HT-29 (cell line): ENCODE measurements around the gene TRIM52. TPM values are rescaled to one million over a fixed set of nuclear protein-coding genes. Genes with fewer than 3 reads are reported as not detected.

Source experiments
- DNase-seq: peaks from one replicate; pipeline ENCODE4 v3.0.0-alpha.2; 2015; ENCODE audit warnings: low spot score
- total RNA-seq: library from RNA; depleted of rRNA; stranded (reverse); fragments of >200 nt; shearing (Covaris generic); gene quantifications from 2 replicates; pipeline ENCODE4 v1.2.3, GENCODE V29; 2014

TRIM52 gene
- total RNA-seq, 1 experiment from 2014 or later: 4.8 TPM

DNA sequence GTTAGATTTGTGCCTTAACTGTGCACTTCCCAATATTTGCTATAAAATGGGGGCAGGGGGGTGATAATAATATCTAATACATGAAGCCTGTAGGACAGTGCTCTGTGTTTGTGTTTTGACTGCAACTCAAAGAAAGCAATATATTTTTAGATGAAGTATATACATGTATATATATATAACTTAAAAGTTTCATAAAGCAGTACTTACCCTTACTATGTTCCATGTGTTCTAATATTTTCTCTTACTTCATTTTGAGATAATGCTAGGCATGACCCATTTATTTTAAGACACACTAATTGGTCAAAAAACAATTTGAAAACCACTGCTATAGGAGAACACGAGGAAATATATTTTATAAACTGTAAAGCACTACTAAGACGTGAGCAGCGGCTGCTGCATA is 2.4 kb downstream of the TRIM52 start:
- DNase-seq: no peak

- DNase-seq: no peak
Observed at GRCh38 chr5:181255836-181256578, 4.9 kb downstream of the TRIM52 start.

- DNase-seq: no peak
Observed at GRCh38 chr5:181255276-181255675, 5.7 kb downstream of the TRIM52 start.

DNA sequence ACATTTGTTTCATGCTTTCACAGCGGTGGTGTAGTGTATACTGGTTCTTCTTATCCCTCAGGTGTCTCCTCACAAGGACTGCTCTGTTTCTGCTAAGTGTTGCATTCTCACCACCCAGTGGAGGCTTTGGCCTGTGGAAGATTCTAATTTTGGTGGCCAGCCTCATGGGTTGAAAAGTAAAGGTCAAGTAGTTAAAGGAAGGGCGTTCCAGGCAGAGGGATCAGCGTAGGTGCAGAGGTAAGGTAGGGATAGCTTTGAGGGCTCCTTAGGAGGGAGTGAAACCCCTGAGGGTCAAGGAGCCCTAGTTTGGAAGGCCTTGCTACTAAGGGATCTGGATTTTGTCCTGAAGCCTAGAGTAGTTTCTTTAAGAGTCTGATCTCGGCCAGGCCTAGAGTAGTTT is 12.7 kb downstream of the TRIM52 start:
- DNase-seq: no peak

DNA sequence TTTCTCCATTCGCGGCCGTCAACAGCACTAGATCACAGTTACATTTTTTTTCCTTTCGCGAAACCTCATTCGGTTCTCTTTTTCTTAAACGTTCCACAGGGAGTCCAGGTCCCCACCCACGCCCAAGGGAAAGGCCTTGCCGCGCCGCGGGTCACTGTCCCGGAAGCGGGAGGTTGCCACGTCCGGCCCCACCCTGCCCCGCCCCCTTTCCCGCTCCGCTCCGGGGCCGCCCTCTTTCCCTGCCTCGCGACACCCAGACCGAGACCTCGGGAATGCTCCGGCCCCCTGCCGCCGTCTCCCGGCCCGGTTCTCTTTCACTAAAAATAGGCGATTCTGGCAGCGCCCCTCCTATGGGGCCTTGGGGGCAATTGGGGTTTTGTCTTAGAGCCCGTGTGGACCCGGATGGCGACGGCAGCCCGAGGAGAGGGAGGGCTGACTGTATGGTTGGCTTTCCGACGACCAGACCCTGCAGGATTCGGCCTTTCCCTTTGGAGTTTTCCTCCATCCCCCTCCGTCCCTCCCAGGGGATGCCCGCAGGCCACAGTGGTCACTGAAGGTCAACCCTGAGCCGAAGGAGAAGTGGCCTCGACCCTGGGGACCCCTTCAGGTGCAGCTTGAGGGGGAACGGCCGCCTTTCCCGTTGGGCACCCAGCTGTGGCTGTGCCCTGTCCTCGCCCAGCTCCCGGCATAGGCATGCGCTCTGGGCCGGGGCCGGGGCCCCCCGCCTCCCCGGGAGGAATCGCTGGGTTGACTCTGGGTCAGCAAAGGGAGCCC is 14.5 kb downstream of the TRIM52 start:
- DNase-seq: peak; percentile 89

DNA sequence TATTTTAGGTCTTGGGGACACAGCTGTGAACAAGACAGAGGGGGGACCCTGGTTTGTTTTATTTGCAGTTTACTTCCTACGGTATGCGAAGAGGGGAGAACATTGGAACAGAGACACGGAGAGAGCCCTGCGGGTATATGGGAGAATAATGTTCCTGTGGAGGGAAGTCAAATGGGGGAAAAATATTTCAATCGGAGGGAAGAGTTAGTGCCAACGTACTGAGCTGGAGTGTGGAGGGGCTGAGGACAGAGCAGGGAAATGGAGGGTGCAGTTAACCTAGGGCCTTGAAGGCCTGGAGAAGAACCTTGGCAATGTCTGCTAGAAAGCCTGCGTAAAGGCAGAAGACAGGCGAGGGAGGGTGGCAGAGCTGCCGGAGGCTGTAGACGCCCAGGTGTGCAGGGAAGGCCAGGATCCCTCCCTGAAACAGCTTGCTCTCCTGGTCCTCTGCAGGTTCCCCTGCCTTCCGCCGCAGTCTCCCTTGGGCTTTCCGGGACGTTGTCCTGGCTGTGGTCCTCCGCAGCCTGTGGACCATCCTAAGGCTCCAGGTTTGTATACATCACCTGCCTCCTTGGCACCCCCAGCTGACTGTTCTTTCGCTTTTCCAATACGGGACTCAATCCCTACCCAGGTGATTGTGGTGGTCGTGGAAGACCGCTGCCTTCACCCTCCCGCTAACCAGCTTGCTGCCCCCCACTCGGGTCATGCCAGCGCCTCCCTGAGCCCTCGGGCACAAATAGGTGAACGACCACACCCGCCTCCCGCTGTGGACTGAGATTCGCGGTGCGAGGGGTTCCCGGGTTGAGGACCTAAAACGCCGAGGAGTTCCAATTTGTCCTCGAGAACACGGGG is 15.3 kb downstream of the TRIM52 start:
- peak; percentile 45 for DNase-seq

- DNase-seq: peak; percentile 94
Observed at GRCh38 chr5:181243564-181244343, 17.2 kb downstream of the TRIM52 start, which contains the start of gene RACK1. Gene RACK1, minus strand, starts transcription at chr5:181243906. Its CDS starts 106 bp downstream, at chr5:181243800.

- DNase-seq: no peak
Observed at GRCh38 chr5:181243018-181243563, 17.9 kb downstream of the TRIM52 start.

DNA sequence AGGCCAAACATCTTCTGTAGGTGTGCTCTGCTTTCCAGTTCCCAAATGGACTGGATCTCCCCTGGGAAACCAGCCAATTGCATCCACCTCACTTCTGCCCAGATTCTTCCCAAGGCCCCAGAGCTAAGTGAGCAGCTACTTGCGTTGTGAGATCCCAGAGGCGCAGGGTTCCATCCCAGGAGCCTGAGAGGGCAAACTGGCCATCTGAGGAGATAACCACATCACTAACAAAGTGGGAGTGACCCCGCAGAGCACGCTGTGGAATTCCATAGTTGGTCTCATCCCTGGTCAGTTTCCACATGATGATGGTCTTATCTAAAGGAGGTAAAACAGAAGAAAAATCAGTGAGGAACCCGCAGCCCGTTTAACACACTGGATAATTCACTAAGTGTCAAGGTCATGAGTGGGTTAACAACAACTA is 18.9 kb downstream of the TRIM52 start:
- DNase-seq: no peak

- peak; percentile 43 for DNase-seq
Observed at GRCh38 chr5:181241393-181241975, 19.5 kb downstream of the TRIM52 start.

DNA sequence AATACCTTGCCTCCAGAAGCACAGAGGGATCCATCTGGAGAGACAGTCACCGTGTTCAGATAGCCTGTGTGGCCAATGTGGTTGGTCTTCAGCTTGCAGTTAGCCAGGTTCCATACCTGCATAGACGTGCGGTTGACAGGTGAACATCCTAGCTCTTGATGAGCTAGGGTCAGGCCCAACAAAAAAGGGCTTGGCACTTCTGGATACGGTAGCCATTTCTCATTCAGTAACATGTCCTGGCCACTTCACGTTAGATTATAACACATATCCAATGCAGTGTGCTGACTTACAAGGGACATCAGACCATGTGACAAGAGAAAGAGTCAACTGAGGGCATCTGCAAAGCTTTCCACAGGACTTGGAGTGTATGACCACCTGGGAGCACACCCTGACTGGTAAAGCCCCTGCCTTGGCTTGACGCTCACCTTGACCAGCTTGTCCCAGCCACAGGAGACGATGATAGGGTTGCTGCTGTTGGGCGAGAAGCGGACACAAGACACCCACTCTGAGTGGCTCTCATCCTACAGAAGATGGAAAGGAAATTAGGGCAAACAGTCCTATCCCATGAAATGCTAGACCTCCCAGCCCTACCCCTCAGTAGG is 21.8 kb downstream of the TRIM52 start:
- DNase-seq: no peak

DNA sequence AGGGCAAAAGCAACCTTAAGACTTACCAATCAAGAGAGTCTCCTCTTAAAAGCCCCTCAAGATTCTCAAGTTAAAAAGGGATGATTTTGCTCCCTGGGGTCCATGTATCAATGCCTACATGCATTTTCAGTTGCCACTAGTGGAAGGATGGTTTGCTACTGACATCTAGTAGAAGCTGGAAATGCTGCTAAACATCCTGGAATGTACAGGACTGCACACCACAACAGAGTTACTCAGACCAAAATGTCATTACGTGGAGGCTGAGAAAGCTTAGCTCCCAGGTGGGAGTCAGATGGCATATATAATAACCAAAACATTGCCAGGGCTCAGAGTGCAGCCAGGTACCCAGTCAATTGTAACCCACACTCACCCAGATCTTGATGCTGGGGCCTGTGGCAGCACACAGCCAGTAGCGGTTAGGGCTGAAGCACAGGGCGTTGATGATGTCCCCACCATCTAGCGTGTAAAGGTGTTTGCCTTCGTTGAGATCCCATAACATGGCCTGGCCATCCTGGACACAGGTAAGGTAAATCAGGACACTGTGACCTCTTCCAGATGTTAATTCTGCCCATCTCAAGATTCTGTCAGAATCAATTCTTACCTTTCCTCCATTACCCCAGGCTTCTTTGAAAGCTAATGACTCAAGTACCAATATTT is 23.1 kb downstream of the TRIM52 start:
- no peak for DNase-seq

DNA sequence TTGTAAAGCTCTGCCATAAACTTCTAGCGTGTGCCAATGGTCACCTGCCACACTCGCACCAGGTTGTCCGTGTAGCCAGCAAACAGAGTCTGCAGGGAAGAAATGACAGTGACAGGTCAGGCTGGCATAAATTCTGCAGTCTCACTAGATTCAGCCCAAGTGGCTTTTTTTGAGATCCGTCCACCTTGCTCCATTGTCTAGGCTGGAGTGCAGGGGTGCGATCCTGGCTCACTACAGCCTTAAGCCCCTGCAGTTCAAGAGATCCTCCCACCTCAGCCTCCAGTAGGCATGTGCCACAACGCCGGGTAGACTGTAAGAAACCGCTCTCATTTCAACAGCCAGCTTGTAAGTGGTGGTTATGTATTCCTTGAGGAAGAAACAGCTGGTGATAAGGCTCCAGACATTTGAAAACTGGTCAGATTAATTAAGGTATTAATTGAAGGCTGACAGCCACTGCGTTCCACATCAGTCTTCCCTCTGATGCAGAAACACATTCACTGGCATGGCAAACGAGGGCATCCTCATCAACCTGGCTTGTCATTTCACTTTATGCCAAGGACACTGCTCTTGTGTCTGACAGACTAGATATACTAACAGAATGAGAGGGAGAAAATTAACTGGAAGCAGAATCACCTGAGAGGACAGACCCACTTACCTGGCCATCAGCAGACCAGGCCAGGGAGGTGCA is 23.8 kb downstream of the TRIM52 start:
- no peak for DNase-seq

DNA sequence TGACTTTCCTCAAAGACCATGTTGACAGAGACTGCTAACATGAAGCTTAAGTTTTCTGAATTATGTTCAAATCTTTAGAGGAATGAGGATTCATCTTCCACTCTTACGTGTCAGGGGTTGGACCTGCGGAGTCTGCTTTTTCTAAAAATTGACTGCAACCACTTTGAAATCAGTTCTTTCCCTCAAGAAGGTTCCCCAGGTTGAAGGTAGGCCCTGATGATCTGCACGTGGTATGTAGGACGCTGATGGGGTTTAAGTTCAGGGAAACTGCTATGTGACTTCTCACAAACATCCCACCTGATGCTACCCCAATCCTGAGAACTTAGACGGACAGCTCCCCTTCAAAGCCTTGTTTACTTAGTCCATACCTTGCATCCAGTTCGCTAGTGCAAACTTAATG is 24.5 kb downstream of the TRIM52 start:
- DNase-seq: no peak

DNA sequence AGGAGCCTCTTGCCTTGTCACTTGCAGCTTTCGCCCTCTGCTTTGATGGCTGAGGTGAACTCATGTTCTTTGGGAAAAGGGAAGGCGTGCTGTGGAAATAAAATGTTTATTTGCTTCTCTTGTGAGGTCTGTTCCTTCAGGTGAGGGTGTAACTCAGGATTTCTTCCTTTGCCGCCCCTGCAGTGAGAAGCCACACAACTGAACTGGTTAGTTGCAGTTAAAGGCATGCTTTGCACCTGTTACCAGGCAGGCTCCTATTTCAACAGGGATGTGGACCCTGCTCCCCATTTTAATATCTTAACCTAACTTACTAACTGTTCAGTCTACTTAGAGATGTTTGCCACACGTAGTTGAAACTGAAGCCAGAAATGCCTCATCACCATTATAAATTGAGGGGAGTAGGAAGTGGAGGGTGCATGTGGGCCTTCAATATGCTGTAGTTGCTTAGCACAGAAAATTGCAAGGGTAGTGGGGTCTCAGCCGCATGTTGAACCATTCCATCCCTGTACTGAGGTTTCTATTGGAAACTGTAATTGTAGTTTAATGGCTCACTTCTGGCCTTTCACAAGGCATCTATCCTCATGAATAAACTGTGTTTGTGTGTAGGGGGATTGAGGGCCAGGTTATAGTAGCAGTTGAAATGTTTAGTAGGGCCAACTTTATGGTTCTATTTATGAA is 25.1 kb downstream of the TRIM52 start:
- DNase-seq: peak; percentile 33

DNA sequence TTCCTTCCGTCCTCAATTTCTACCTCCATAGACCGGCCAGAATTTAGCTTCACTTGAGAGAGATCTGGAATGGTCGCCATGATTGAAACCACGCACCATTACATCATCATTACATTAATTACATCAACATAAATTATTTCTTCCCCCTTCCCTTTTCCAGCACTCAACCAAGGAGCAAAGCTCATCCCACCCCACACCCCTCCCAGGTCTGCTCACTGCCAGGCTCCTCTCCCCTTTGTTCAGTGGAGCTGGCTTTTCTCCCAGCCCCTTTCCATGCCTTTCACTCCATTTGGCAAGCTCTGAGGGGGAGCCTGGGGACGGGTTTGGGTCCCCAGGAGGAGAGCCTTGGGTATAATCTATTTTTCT is 25.6 kb downstream of the TRIM52 start:
- peak; percentile 17 for DNase-seq

DNA sequence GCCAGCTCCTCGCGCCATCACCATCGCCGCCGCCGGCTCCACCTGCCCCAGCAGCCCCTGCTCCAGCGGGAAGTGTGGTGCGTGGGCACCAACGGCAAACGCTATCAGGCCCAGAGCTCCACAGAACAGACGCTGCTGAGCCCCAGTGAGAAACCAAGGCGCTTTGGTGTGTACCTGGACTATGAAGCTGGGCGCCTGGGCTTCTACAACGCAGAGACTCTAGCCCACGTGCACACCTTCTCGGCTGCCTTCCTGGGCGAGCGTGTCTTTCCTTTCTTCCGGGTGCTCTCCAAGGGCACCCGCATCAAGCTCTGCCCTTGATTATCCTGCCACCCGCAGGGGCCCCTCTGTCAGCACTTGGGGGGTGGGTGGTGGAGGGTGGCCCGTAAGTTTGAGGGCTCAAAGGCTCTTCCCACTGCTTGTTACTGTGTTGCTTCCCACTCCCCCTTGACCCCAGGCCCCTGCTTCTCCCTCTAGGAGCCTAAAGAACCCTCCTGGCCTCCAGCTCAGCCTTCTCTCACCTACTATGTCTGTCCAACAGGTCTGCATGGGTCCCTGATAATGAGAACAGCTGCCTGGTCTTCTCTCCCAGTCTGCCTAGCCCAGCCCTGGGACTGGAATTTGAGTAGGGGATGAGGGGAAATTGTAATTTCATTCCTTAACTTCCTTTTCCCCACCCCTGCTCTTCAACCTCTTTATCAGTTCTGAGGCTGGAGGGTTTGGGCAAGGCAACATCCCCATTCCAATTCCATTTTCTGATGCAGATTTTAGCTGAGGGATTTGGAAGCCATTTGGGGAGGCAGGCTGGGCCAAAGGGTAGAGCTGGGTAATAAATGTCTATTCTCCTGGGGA is 26.3 kb downstream of the TRIM52 start:
- DNase-seq: peak; percentile 25
